ENCODE results near the gene DNAL4. TPM values are rescaled to one million over a fixed set of nuclear protein-coding genes. Genes with fewer than 3 reads are reported as not detected.

DNAL4 gene
- total RNA-seq, 1 experiment from 2014 or later = 9.2 TPM

- H3K4me1 Mint-ChIP-seq (ENCODE audit: low read depth, unreplicated experiment) = no peaks in the 10 kb centered on the region
- Histone ChIP-seq H3K36me3 (ENCODE audit: control insufficient read depth, insufficient read depth, low read length) (no peaks in the 10 kb centered on the region), H3K4me1 (no peaks in the 10 kb centered on the region), H3K9me3 (no peaks in the 10 kb centered on the region), H3K27me3 (replicated peaks; ENCODE audit: control insufficient read depth, insufficient read depth, low read length) (no peaks in the 10 kb centered on the region), H3K4me3 (ENCODE audit: low read depth, low read length) (no peak overlapping the region)
- ChIA-PET POLR2A (no interaction called here), CTCF (interaction anchor here (1.3 kb wide), 1 partner anchor 14 kb away, joined by 5 read pairs; no protein-coding TSS in a partner anchor)
- no peak for TF ChIP-seq CTCF (IDR thresholded peaks at IDR 0.05; ENCODE audit: insufficient read depth in 1 of 2, low read depth in 1 of 2, low read length in 1 of 2, severe bottlenecking in 1 of 2, unreplicated experiment in 1 of 2)
- H3K4me3 Mint-ChIP-seq (ENCODE audit: unreplicated experiment) = no peak overlapping the region
- H3K27ac Mint-ChIP-seq (ENCODE audit: unreplicated experiment) = no peak overlapping the region
- intact Hi-C loops (cut with micrococcal nuclease; ENCODE audit: unreplicated experiment) = no loop called here
- no peak for DNase-seq
- H3K36me3 Mint-ChIP-seq (ENCODE audit: insufficient read depth, unreplicated experiment) = peaks cover 6% of the 10 kb centered on the region
- BruUV-seq (replicated peaks) = no TSS peak
- H3K27me3 Mint-ChIP-seq (ENCODE audit: insufficient read depth, unreplicated experiment) = no peaks in the 10 kb centered on the region
- H3K9me3 Mint-ChIP-seq (ENCODE audit: unreplicated experiment) = no peaks in the 10 kb centered on the region
These were observed 10.8 kb downstream of the DNAL4 start for GRCh38 chr22:38783095-38783615.

GRCh38 chr22:38782402-38783094 is 11.4 kb downstream of the DNAL4 start:
- no peaks in the 10 kb centered on the region for H3K27me3 ChIP-seq (replicated peaks; ENCODE audit: control insufficient read depth, insufficient read depth, low read length)
- Mint-ChIP-seq H3K9me3 (ENCODE audit: unreplicated experiment) (no peaks in the 10 kb centered on the region), H3K4me3 (ENCODE audit: unreplicated experiment) (no peak overlapping the region), H3K4me1 (ENCODE audit: low read depth, unreplicated experiment) (no peaks in the 10 kb centered on the region), H3K36me3 (ENCODE audit: insufficient read depth, unreplicated experiment) (peaks cover 6% of the 10 kb centered on the region), H3K27me3 (ENCODE audit: insufficient read depth, unreplicated experiment) (no peaks in the 10 kb centered on the region), H3K27ac (ENCODE audit: unreplicated experiment) (no peak overlapping the region)
- H3K36me3 ChIP-seq (ENCODE audit: control insufficient read depth, insufficient read depth, low read length) = no peaks in the 10 kb centered on the region
- no peaks in the 10 kb centered on the region for H3K9me3 ChIP-seq
- ChIA-PET CTCF (no interaction called here), POLR2A (no interaction called here)
- no peak overlapping the region for H3K4me3 ChIP-seq (ENCODE audit: low read depth, low read length)
- DNase-seq = no peak
- H3K4me1 ChIP-seq = no peaks in the 10 kb centered on the region
- no TSS peak for BruUV-seq (replicated peaks)
- intact Hi-C loops (cut with micrococcal nuclease; ENCODE audit: unreplicated experiment) = no loop called here
- no peak for TF ChIP-seq CTCF (IDR thresholded peaks at IDR 0.05; ENCODE audit: insufficient read depth in 1 of 2, low read depth in 1 of 2, low read length in 1 of 2, severe bottlenecking in 1 of 2, unreplicated experiment in 1 of 2)

- TF ChIP-seq CTCF (IDR thresholded peaks at IDR 0.05; ENCODE audit: insufficient read depth in 1 of 2, low read depth in 1 of 2, low read length in 1 of 2, severe bottlenecking in 1 of 2, unreplicated experiment in 1 of 2) = no peak
- Mint-ChIP-seq H3K36me3 (ENCODE audit: insufficient read depth, unreplicated experiment) (peaks cover 6% of the 10 kb centered on the region), H3K27me3 (ENCODE audit: insufficient read depth, unreplicated experiment) (no peaks in the 10 kb centered on the region), H3K4me1 (ENCODE audit: low read depth, unreplicated experiment) (no peaks in the 10 kb centered on the region), H3K9me3 (ENCODE audit: unreplicated experiment) (no peaks in the 10 kb centered on the region), H3K4me3 (ENCODE audit: unreplicated experiment) (no peak overlapping the region), H3K27ac (ENCODE audit: unreplicated experiment) (no peak overlapping the region)
- intact Hi-C loops (cut with micrococcal nuclease; ENCODE audit: unreplicated experiment) = no loop called here
- no peaks in the 10 kb centered on the region for H3K4me1 ChIP-seq
- BruUV-seq (replicated peaks) = no TSS peak
- CTCF ChIA-PET = interaction anchor here (0.6 kb wide), 1 partner anchor 15 kb away, joined by 5 read pairs; no protein-coding TSS in a partner anchor
- H3K36me3 ChIP-seq (ENCODE audit: control insufficient read depth, insufficient read depth, low read length) = no peaks in the 10 kb centered on the region
- H3K4me3 ChIP-seq (ENCODE audit: low read depth, low read length) = no peak overlapping the region
- no peaks in the 10 kb centered on the region for H3K27me3 ChIP-seq (replicated peaks; ENCODE audit: control insufficient read depth, insufficient read depth, low read length)
- no peak for DNase-seq
- POLR2A ChIA-PET = no interaction called here
- H3K9me3 ChIP-seq = no peaks in the 10 kb centered on the region
These were observed 12.9 kb downstream of the DNAL4 start for GRCh38 chr22:38781033-38781432.

Measured in Caco-2 (cell line).